Cardiac fibroblast (primary cell): ENCODE results near the gene GDPD3.
"Not testable (repeated sequence)": the region's sequence is repeated elsewhere in the genome, so short reads cannot be mapped to it uniquely, and the experiment has no call there.

Experiments
- DNase-seq, 2 donors: peaks; one replicate each; pipeline versions ENCODE4 v3.0.0 to v3.0.0-alpha.2; 2010; ENCODE audit warnings: low read depth in 2 of 2
- H3K4me3 ChIP-seq, 2 donors: replicated peaks in 1 of 2; 1 replicate in 1 of 2; 2 replicates in 1 of 2; pipeline ENCODE4 v1.5.1; 2011; ENCODE audit warnings: low read depth in 2 of 2, low read length in 2 of 2, mild to moderate bottlenecking in 2 of 2, moderate library complexity in 1 of 2
- TF ChIP-seq, protein P1 (sequence below): IDR thresholded peaks from one replicate; pipeline ENCODE4 v1.5.1; 2011; ENCODE audit warnings: low read depth, mild to moderate bottlenecking, low read length, inconsistent platforms

GDPD3 gene

DNA sequence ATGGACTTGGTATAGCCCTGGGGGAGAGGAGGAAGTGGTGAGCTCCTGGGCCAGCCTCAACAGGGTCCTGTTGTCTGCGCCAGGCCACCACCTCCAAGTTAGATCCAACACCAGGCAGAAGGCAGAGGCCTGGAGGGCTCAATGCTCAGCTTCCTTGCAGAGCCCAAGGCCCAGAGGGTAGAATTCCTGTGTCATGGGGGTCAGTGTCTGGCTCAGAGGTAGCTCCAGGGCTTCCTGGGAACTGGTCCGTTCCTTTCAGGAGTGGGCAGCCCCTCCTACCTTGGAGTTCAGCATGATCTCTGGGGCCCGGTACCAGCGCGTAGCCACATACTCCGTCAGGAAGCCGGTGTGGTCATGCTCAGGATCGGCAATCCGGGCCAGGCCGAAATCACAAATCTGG is 4.4 kb upstream of the GDPD3 start:
- H3K4me3 ChIP-seq = no peak overlapping the region
- DNase-seq = no peak
- TF ChIP-seq, protein P1, sequence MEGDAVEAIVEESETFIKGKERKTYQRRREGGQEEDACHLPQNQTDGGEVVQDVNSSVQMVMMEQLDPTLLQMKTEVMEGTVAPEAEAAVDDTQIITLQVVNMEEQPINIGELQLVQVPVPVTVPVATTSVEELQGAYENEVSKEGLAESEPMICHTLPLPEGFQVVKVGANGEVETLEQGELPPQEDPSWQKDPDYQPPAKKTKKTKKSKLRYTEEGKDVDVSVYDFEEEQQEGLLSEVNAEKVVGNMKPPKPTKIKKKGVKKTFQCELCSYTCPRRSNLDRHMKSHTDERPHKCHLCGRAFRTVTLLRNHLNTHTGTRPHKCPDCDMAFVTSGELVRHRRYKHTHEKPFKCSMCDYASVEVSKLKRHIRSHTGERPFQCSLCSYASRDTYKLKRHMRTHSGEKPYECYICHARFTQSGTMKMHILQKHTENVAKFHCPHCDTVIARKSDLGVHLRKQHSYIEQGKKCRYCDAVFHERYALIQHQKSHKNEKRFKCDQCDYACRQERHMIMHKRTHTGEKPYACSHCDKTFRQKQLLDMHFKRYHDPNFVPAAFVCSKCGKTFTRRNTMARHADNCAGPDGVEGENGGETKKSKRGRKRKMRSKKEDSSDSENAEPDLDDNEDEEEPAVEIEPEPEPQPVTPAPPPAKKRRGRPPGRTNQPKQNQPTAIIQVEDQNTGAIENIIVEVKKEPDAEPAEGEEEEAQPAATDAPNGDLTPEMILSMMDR = no peak

DNA sequence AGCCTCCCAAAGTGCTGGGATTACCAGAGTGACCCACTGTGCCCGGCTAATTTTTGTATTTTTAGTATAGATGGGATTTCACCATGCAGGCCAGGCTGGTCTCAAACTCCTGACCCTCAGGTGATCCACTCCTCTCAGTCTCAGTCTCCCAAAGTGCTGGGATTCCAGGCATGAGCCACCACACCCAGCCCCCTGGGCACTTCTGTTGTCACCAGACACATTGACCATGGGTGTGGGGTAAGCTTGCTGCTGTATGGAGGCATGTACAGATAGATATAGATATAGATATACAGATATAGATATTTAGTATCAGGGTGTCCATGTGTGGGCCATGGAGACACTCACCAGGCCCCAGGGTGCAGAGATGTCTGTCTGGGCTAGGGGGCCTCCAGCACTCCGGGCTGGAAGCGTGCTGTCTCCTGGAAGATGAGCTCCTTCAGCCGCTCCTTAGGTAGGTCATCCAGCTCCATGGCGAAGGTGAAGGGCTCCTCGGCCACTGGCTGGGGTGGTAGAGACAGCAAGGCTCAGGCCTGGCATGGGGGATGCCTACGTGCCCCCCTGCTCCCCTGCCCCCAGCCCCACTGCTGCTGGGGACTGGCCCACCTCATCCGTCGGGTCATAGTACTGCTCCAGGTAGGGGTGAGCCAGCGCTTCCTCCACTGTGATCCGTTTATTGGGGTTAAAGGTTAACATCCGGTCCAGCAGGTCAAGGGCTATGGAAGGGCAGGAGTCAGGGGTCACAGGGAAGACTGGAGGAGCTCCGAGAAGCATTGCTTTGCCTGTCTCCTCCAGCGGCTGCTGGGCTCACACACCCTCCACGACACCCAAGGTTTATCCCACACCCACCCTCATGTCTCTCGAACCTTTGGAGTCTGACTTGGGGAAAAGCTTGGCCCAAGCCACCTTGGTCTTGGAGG is 3.2 kb upstream of the GDPD3 start:
- TF ChIP-seq, protein P1 = no peak
- H3K4me3 ChIP-seq = no peak overlapping the region
- no peak for DNase-seq

DNA sequence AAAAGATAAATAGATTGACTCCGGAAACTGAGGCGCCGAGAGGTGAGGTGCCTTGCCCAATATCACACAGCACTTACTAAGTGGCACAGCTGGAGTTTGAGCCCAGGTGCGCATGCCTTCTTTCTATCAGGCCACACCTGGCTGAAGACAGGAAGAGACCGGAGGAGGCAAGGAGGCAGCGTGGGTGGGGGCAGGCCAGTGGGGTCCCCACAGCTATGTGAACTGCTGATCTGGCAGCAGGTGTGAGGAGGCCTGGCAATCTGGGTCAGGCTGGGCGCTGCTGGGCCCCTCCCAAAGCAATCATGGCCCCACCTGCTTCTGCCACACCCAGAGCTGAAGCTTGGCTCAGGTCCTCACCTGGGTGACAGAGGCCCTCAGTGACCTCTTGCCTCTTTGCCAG is 1.9 kb upstream of the GDPD3 start:
- no peak overlapping the region for H3K4me3 ChIP-seq
- TF ChIP-seq, protein P1 = no peak
- DNase-seq = no peak

DNA sequence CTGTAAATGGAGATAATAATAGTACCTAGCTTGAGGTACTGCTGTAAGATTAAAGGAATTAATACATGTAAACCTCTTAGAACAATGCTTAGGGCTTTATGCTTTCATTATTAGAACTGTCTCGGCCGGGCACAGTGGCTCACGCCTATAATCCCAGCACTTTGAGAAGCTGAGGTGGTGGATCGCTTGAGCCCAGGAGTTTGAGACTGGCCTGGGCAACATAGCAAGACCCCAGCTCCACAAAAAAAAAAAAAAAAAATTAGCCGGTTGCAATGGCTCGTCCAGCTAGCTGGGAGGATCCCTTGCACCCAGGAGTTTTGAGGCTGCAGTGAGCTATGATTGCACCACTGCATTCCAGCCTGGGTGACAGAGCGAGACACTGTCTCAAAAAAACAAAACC is 1.5 kb upstream of the GDPD3 start:
- not testable (repeated sequence) for DNase-seq, H3K4me3 ChIP-seq

DNA sequence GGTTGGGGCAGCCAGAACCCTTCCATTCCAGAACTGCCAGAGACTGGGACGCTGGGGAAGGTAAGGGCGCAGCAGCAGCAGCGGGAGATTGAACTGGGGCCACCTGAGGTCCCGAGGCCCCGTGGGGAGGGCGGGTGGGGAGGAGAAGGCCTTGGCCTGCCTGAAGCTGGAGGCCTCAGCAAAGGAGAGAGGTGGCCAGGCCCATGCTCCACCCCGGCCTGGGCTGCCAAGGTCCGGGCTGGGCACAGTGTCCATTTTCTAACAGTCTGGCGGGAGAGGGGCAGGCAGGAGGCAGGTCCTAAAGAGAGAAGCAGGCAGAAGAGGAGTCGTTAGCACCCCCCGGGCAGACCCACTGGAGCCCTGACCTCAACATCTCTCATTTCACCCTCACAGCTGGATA is 1.1 kb upstream of the GDPD3 start:
- H3K4me3 ChIP-seq = no peak overlapping the region
- TF ChIP-seq, protein P1 = no peak
- DNase-seq = no peak

DNA sequence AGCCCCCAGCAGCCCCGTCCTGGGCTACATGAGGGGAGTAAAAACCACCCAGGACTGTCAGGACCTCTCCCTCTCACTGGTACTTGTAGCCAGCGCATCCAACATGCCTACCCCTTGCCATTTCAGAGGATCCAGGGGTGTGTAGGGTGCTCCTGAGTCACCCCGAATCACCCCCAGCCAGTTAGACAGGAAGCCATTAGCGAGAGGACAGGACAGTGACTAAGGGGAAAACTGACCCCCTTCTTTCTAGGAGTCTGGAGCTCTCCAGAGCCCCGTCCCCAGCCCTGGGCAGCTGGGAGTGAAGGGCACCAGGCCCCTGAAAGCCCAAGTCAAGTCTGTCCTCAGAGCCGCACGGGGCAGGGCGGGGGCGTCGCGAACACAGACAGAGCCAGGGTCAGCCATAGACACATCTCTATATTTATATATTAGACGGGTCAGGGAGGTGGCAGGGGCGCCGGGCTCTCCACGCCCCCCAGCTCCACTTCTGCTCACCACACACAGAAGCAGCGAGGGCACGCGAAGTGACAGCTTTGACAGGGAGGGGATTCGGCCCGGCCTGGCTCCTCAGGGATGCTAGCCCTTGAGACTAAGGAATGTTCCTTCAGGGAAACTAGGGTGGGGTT is 485 bp upstream of the GDPD3 start:
- H3K4me3 ChIP-seq = no peak overlapping the region
- peak in 1 of 2 donors; percentile 33 for DNase-seq
- TF ChIP-seq, protein P1 = no peak

DNA sequence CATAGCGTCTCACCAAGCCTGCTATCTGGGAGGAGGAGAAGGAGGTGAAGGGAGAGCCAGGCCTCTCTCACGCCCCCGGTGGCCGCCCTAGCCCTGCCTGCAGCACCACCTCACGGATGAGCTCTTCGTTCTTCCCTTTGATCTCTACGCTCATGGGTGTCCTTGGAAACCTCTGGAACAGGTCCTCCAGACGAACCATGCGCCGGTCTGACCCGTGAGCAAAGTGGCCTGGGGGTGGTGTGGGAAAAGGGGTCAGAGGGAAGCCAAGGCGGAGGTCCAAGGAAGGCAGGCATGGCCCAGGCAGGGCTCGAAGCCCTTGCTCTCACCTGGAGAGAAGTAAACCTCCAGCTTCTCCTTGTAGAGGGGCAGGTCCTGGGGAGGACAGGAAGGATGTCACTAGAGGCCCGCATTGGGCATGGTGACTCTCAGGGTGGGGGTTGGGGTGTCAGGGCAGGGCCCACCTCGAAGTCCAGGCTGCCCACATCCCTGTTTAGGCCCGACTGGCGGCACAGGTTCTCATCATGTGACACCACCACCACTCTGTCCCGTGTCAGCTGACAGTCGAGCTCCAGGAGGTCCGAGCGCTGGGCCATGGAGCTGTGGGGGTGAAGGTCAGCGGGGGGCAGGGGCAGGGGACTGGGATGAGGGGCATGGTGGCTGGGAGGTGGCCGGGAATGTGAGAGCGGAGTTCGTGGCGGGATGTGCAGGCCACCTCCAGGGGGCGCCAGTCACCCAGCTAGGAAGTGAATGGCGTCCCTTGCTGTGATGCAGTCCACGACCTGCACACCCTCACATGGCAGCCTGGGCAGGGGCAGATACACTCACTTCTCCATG is 923 bp downstream of the GDPD3 start:
- TF ChIP-seq, protein P1 = peak; percentile 67
- H3K4me3 ChIP-seq = no peak overlapping the region
- peak; percentile 70 to 75 for DNase-seq
